Activated naive CD8-positive, alpha-beta T cell treated with anti-CD3 and anti-CD28 coated beads, Interleukin-2, amount 50 U/mL, for 24 hours (primary cell): Measurements from ENCODE around the gene EZH1.

Source experiments
- ATAC-seq: fragments of 150-1000 bp; cut with Tn5 transposase; one replicate; pipeline ENCODE4 v1.10.0; 2021
- DNase-seq: peaks from one replicate; pipeline ENCODE4 v3.0.0; 2021
- H3K27ac Mint-ChIP-seq: one replicate; pipeline ENCODE4 v1.8.0; 2021; ENCODE audit warnings: mild to moderate bottlenecking, mixed read lengths
- H3K27me3 Mint-ChIP-seq: one replicate; pipeline ENCODE4 v1.8.0; 2021; ENCODE audit warnings: mixed read lengths
- H3K36me3 Mint-ChIP-seq: one replicate; pipeline ENCODE4 v1.8.0; 2021; ENCODE audit warnings: low read depth, mixed read lengths
- H3K4me1 Mint-ChIP-seq: one replicate; pipeline ENCODE4 v1.8.0; 2021; ENCODE audit warnings: mixed read lengths
- H3K4me3 Mint-ChIP-seq: one replicate; pipeline ENCODE4 v1.8.0; 2021; ENCODE audit warnings: mild to moderate bottlenecking, moderate library complexity, mixed read lengths
- H3K9me3 Mint-ChIP-seq: one replicate; pipeline ENCODE4 v1.8.0; 2021; ENCODE audit warnings: mixed read lengths

The EZH1 gene

GRCh38 chr17:42686520-42687128 lies 58.2 kb downstream of the EZH1 start:
- Mint-ChIP-seq H3K27me3 (peaks cover 33% of the 10 kb centered on the region), H3K36me3 (no peaks in the 10 kb centered on the region), H3K4me3 (no peak overlapping the region), H3K4me1 (peaks cover 18% of the 10 kb centered on the region), H3K27ac (no peak overlapping the region), H3K9me3 (no peaks in the 10 kb centered on the region)
- DNase-seq = no peak
- ATAC-seq = no peak

- DNase-seq = no peak
Observed at GRCh38 chr17:42685831-42686230, 59.0 kb downstream of the EZH1 start.

GRCh38 chr17:42684929-42685556 lies 59.8 kb downstream of the EZH1 start:
- H3K27ac Mint-ChIP-seq = no peak overlapping the region
- DNase-seq = no peak
- H3K36me3 Mint-ChIP-seq = no peaks in the 10 kb centered on the region
- peaks cover 28% of the 10 kb centered on the region for H3K4me1 Mint-ChIP-seq
- H3K9me3 Mint-ChIP-seq = no peaks in the 10 kb centered on the region
- H3K27me3 Mint-ChIP-seq = peaks cover 41% of the 10 kb centered on the region
- ATAC-seq = no peak
- no peak overlapping the region for H3K4me3 Mint-ChIP-seq

More at GRCh38 chr17:42685831-42686230, 59.0 kb downstream of the EZH1 start:
- Mint-ChIP-seq H3K36me3 (no peaks in the 10 kb centered on the region), H3K27me3 (peaks cover 38% of the 10 kb centered on the region), H3K9me3 (no peaks in the 10 kb centered on the region), H3K4me3 (no peak overlapping the region), H3K27ac (no peak overlapping the region), H3K4me1 (peaks cover 24% of the 10 kb centered on the region)
- ATAC-seq = no peak

GRCh38 chr17:42683407-42684034 lies 61.3 kb downstream of the EZH1 start:
- H3K4me3 Mint-ChIP-seq = peak overlapping the region; percentile 8
- H3K27me3 Mint-ChIP-seq = peaks cover 44% of the 10 kb centered on the region
- H3K27ac Mint-ChIP-seq = no peak overlapping the region
- no peaks in the 10 kb centered on the region for H3K36me3 Mint-ChIP-seq
- DNase-seq (no peak), ATAC-seq (no peak)
- H3K4me1 Mint-ChIP-seq = peaks cover 42% of the 10 kb centered on the region
- H3K9me3 Mint-ChIP-seq = no peaks in the 10 kb centered on the region

DNA sequence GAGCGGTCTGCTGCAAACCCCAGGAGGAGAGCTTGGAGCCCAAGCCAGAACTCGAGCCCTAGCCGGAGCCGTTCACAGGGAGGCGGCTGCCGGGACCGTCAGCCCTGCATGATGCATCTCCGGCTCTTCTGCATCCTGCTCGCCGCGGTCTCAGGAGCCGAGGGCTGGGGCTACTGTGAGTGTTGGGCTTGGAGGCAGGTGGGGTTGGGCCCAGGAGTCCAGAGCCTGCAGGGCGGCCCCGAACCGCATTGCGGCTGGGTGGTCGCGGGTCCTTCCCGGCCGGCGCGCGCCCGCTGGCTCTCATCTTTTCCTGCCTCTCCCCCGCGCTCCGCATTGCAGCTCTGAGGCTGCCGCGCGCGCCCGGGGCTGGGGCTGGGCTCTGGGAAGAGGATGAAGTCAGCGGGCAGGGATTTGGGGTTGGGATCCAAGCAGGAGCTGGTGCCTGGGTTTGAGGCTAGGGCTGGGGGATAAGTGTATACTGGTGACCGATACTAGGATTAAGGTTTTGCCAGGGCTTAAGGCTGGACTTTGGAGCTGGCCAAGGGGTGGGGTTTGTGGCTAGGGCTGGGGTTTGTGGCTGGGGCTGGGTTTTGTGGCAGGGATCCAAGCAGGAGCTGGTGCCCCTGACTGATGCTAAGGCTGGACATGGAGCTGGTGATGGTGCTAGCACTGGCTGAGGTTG lies 62.0 kb downstream of the EZH1 start:
- Mint-ChIP-seq H3K36me3 (no peaks in the 10 kb centered on the region), H3K4me3 (peak overlapping the region; percentile 57), H3K9me3 (no peaks in the 10 kb centered on the region), H3K4me1 (peaks cover 45% of the 10 kb centered on the region), H3K27ac (no peak overlapping the region), H3K27me3 (peaks cover 44% of the 10 kb centered on the region)
- no peak for ATAC-seq
- DNase-seq = peak; percentile 34

GRCh38 chr17:42681976-42682721 lies 62.7 kb downstream of the EZH1 start, which contains the start of gene CNTNAP1:
TSS of gene CNTNAP1 (plus strand) at chr17:42682531. CDS start at chr17:42682830, 299 bp downstream.
- peak within 1 kb of the TSS; percentile 50 for H3K27ac Mint-ChIP-seq

DNA sequence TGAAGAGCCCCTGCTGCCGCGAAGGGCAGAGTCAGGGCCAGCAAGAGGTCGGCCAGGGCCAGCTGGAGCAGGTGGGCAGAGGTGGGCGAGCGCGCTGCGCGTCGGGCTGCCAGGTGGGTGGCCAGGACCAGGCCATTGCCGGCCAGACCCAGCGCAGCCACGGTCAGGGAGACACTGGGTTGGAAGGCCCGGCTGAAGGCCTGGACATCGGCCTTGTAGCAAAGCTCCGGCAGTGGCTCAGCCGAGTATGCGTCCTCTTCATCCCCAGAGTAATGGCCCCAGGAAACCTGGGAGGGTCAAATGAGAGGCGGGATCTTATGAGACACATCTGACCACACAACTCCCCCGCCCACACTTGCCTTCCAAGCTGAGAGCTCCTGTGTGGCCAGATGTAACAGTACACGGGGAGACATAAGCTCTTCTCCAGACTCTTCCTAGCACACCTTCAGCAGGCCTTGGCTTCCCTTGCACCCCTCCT lies 64.5 kb downstream of the EZH1 start:
- H3K4me3 Mint-ChIP-seq = no peak overlapping the region
- H3K27me3 Mint-ChIP-seq = peaks cover 46% of the 10 kb centered on the region
- ATAC-seq (no peak), DNase-seq (no peak)
- no peak overlapping the region for H3K27ac Mint-ChIP-seq
- H3K4me1 Mint-ChIP-seq = peaks cover 59% of the 10 kb centered on the region
- H3K9me3 Mint-ChIP-seq = no peaks in the 10 kb centered on the region
- H3K36me3 Mint-ChIP-seq = no peaks in the 10 kb centered on the region

More at GRCh38 chr17:42681976-42682721, 62.7 kb downstream of the EZH1 start, which contains the start of gene CNTNAP1:
- Mint-ChIP-seq H3K4me1 (peaks cover 52% of the 10 kb centered on the region), H3K4me3 (peak within 1 kb of the TSS; percentile 57), H3K9me3 (no peaks in the 10 kb centered on the region), H3K36me3 (no peaks in the 10 kb centered on the region), H3K27me3 (peaks cover 44% of the 10 kb centered on the region)
- ATAC-seq = no peak
- DNase-seq = no peak

- H3K4me1 Mint-ChIP-seq = peaks cover 59% of the 10 kb centered on the region
- H3K36me3 Mint-ChIP-seq = no peaks in the 10 kb centered on the region
- H3K27ac Mint-ChIP-seq = peak overlapping the region; percentile 46
- ATAC-seq (peak; percentile 52), DNase-seq (peak; percentile 77)
- H3K9me3 Mint-ChIP-seq = no peaks in the 10 kb centered on the region
- peak overlapping the region; percentile 74 for H3K4me3 Mint-ChIP-seq
- H3K27me3 Mint-ChIP-seq = peaks cover 52% of the 10 kb centered on the region
Observed at GRCh38 chr17:42679492-42680330, 65.1 kb downstream of the EZH1 start.

DNA sequence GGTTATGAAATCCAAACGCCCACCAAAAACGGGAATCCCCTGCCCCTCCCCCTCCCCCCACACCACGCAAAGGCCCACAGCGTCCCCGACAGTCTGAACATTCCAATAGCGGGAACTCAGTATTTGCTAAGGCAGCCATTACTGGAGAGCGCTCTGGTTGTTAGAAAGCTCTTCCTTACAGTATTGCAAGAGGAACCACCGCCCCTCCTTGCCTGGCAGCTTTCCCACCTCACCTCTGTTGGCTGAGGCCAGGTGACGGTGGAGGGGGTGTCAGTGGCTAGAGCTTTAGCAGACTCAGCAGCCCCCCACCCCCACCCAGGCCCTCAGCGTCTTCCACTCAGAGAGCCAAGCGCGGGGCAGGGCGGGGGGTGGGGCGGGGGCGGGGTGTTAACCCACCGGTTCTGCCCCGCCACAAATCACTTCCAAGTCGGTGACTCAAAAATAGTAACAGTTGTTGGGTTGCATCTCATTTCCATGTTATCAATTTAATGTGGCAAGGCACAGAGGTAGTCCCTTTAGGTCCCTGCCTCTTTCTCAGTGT lies 65.8 kb downstream of the EZH1 start:
- H3K4me1 Mint-ChIP-seq = peaks cover 66% of the 10 kb centered on the region
- no peaks in the 10 kb centered on the region for H3K36me3 Mint-ChIP-seq
- peak overlapping the region; percentile 46 for H3K27ac Mint-ChIP-seq
- H3K27me3 Mint-ChIP-seq = peaks cover 54% of the 10 kb centered on the region
- peak; percentile 17 for ATAC-seq
- peak overlapping the region; percentile 74 for H3K4me3 Mint-ChIP-seq
- H3K9me3 Mint-ChIP-seq = no peaks in the 10 kb centered on the region
- DNase-seq = peak; percentile 52

GRCh38 chr17:42677921-42678781 lies 66.7 kb downstream of the EZH1 start:
- peak; percentile 82 for DNase-seq
- H3K27me3 Mint-ChIP-seq = peaks cover 47% of the 10 kb centered on the region
- ATAC-seq = peak; percentile 16
- H3K36me3 Mint-ChIP-seq = no peaks in the 10 kb centered on the region
- H3K27ac Mint-ChIP-seq = peak overlapping the region; percentile 23
- peaks cover 62% of the 10 kb centered on the region for H3K4me1 Mint-ChIP-seq
- H3K9me3 Mint-ChIP-seq = no peaks in the 10 kb centered on the region
- H3K4me3 Mint-ChIP-seq = peak overlapping the region; percentile 74

- peaks cover 54% of the 10 kb centered on the region for H3K4me1 Mint-ChIP-seq
- H3K27me3 Mint-ChIP-seq = peaks cover 48% of the 10 kb centered on the region
- peak; percentile 79 for ATAC-seq
- H3K27ac Mint-ChIP-seq = peak overlapping the region; percentile 64
- no peaks in the 10 kb centered on the region for H3K36me3 Mint-ChIP-seq
- DNase-seq = peak; percentile 99
- peak overlapping the region; percentile 74 for H3K4me3 Mint-ChIP-seq
- H3K9me3 Mint-ChIP-seq = no peaks in the 10 kb centered on the region
Observed at GRCh38 chr17:42677012-42677857, 67.6 kb downstream of the EZH1 start.
